Adipocyte (in vitro differentiated cells): ENCODE data around the gene ABCB9.

Source experiments
- DNase-seq: peaks from one replicate; pipeline ENCODE4 v3.0.0-alpha.2; 2015; ENCODE audit warnings: low read depth
- H3K27me3 ChIP-seq: replicated peaks from 2 replicates; pipeline ENCODE4 v1.7.0; 2013; ENCODE audit warnings: mild to moderate bottlenecking, low read length, moderate library complexity; ENCODE audit not compliant: control insufficient read depth, insufficient read depth
- H3K36me3 ChIP-seq: 2 replicates; pipeline ENCODE4 v1.7.0; 2013; ENCODE audit warnings: low read length, mild to moderate bottlenecking, moderate library complexity; ENCODE audit not compliant: control insufficient read depth, insufficient read depth, severe bottlenecking
- H3K4me1 ChIP-seq: 2 replicates; pipeline ENCODE4 v1.7.0; 2013; ENCODE audit warnings: mild to moderate bottlenecking, low read length, moderate library complexity; ENCODE audit not compliant: control insufficient read depth, insufficient read depth
- H3K4me3 ChIP-seq: 2 replicates; pipeline ENCODE4 v1.7.0; 2013; ENCODE audit warnings: mild to moderate bottlenecking, low read length, moderate library complexity
- H3K9ac ChIP-seq: 2 replicates; pipeline ENCODE4 v1.7.0; 2013; ENCODE audit warnings: mild to moderate bottlenecking, low read length, moderate library complexity
- H3K9me3 ChIP-seq: 2 replicates; pipeline ENCODE4 v1.7.0; 2013; ENCODE audit warnings: mild to moderate bottlenecking, low read length, moderate library complexity; ENCODE audit not compliant: control insufficient read depth

ABCB9 gene

DNA sequence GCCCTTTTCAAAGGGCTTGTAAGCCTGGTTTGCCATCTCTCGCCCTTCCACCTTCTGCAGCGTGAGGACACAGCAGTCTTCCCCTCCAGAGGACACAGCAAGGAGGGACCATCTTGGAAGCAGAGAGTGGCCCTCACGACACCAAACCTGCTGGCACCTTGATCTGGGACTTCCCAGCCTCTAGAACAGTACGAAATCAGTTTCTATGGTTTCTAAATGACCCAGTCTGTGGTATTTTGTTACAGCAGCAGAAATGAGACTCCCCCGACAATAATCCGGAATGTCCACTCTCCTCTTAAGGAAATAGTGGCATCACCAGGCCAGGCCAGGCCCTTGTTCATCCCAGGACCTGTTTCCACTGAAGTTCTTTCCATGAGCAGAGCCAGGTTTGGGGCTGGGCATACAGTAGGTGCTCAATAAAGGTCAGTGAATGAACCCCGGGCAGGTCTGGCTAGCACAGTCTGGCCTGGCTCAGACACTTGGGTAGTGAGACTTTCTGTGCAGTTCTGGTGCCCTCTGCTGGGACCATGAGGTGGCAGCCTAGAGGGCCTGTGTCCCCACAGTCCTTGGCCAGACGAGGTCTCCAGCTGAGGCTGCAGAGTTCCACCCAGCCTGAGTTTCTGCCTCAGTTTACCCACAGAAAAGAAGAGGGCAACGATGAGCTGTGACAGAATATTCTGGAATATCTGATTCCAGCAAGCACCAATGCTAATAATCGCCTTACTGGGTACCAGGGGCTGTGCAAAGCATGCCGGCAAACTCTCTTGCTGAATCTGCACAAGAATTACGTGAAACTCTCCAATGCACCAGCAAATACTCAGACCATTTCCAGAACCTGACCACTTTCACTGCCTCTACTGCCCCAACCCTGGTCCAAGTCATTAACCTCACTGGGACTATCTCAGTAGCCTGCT is 14.0 kb downstream of the ABCB9 start:
- peak; percentile 89 for DNase-seq
- peaks cover 3% of the 10 kb centered on the region for H3K4me1 ChIP-seq

DNA sequence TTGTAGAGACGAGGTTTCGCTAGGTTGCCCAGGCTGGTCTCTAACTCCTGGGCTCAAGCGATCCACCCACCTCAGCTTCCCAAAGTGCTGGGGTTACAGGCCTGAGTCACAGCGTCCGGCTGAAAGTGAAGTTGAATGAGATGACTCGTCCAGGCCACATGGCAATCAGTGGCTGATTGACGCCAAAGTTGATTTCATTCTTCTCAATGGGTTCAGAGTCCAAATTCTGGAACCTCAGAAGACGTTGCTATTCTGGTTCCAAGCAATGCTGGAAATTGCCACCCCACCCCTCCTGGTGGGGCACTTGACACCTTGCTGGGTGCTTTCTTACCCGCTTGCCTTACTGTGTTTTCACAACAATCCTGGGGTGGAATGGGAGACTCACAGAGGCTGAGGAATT is 14.9 kb downstream of the ABCB9 start:
- H3K4me3 ChIP-seq = no peak overlapping the region
- H3K36me3 ChIP-seq = no peaks in the 10 kb centered on the region
- peaks cover 11% of the 10 kb centered on the region for H3K4me1 ChIP-seq
- no peak overlapping the region for H3K9ac ChIP-seq
- H3K27me3 ChIP-seq = no peaks in the 10 kb centered on the region
- H3K9me3 ChIP-seq = no peaks in the 10 kb centered on the region
- DNase-seq = peak; percentile 48

More for the DNA sequence above, 14.0 kb downstream of the ABCB9 start:
- Histone ChIP-seq H3K4me3 (no peak overlapping the region), H3K36me3 (no peaks in the 10 kb centered on the region), H3K9me3 (no peaks in the 10 kb centered on the region), H3K9ac (no peak overlapping the region), H3K27me3 (no peaks in the 10 kb centered on the region)

DNA sequence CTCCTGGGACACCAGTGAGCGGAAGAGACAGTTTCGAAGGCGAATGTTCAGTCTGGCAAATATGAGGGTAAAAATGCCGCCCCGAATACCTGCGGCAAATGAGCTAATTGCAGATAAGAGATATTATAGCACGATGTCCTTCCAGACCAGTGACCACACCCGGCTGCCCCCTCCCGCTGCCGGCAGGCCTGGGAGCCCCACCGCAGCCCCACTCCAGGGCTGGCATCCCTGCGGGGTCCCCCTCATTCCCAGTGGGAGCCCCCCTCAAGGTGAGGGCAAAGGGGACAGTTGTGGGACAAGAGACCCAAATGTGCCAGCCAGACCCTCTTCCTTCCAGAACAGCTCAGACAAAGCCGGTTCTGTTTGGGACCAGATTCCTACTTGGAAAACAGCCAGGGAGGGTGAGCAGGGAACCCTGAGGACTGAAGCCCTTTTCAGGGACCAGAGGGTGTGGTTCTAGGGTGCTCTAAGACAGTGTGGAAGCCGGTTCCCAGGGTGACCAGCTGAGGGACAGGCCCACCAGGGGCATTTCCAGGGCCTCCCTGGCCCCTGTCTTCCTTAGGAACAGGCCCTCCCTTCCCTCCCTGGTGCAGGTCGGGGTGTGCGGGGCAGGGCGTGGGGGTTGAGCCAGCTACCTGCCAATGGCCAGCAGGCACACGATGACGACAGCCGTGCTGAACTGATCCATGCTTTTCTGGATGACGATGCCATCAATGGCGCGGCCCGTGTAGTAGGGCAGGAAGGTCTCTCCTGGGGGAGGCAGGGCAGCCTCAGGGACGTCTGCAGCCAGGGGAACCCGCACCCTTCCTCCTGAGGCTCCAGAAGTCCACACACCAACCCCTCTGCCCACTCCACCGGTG is 16.2 kb downstream of the ABCB9 start:
- Histone ChIP-seq H3K4me1 (peaks cover 14% of the 10 kb centered on the region), H3K9ac (no peak overlapping the region), H3K36me3 (no peaks in the 10 kb centered on the region), H3K4me3 (no peak overlapping the region), H3K9me3 (no peaks in the 10 kb centered on the region), H3K27me3 (no peaks in the 10 kb centered on the region)
- DNase-seq = no peak

DNA sequence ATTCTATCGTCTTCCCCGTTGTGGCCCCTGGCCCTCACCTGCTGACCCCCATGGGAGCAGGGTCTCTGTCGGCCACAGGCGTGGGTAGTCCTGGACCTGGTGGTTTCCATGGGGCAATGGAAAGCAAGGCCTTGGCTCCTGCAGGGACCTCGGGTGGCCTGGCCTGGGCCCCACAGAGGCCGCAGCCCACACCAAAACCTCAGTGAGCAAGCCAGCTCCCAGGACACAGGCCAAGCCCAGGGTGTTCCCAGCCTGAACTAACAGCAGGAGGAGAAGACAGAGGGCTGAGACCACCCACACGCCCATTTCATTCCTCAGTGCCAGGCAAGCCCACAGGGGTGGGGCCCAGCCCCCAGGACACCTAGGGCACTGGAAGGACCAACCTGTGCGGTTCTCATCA is 16.9 kb downstream of the ABCB9 start:
- no peaks in the 10 kb centered on the region for H3K27me3 ChIP-seq
- no peaks in the 10 kb centered on the region for H3K36me3 ChIP-seq
- no peaks in the 10 kb centered on the region for H3K9me3 ChIP-seq
- DNase-seq = no peak
- H3K9ac ChIP-seq = no peak overlapping the region
- no peak overlapping the region for H3K4me3 ChIP-seq
- peaks cover 19% of the 10 kb centered on the region for H3K4me1 ChIP-seq

DNA sequence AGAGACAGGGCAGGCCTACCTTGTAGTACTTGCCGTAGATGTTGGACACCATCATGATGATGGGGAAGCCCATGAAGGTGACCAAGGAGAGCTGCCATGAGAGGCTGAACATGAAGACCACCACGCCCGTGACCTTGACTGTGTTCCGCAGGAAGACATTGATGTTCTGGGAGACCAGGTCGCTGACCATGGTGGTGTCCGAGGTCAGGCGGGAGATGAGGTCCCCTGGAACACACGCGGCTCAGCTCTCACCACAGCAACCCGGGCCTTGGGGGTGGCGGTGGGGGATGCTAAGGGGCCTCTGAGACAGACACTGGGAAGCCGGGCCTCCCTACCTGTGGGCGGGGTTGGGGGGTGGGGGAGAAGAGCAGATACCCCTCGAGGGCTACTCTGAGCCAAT is 17.7 kb downstream of the ABCB9 start:
- Histone ChIP-seq H3K27me3 (no peaks in the 10 kb centered on the region), H3K9me3 (no peaks in the 10 kb centered on the region), H3K36me3 (no peaks in the 10 kb centered on the region), H3K9ac (no peak overlapping the region), H3K4me1 (peaks cover 22% of the 10 kb centered on the region), H3K4me3 (no peak overlapping the region)
- DNase-seq = no peak

DNA sequence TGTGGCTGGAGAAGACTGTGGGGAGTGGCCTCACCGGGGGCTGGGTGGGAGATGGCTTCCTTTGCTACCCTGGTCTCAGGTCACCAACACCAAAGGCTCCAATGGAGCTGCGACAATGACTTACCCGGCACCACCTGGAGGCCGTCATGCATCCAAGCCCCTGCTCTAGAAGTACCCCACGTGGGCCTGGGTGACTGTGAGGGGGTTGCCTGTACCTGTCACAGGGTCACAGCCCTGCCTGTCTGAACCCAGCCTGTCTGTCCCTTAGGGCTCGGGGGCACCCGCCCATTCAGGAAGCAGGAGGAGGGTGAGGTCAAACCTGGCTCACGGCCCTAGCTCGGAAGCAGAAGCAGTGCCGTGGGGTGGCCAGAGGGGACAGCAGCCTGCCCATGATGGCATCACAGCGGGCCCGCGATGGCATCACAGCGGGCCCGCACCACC is 18.9 kb downstream of the ABCB9 start:
- Histone ChIP-seq H3K9ac (peak overlapping the region; percentile 6), H3K27me3 (no peaks in the 10 kb centered on the region), H3K4me3 (no peak overlapping the region), H3K4me1 (peaks cover 22% of the 10 kb centered on the region), H3K9me3 (no peaks in the 10 kb centered on the region), H3K36me3 (no peaks in the 10 kb centered on the region)
- DNase-seq = no peak

DNA sequence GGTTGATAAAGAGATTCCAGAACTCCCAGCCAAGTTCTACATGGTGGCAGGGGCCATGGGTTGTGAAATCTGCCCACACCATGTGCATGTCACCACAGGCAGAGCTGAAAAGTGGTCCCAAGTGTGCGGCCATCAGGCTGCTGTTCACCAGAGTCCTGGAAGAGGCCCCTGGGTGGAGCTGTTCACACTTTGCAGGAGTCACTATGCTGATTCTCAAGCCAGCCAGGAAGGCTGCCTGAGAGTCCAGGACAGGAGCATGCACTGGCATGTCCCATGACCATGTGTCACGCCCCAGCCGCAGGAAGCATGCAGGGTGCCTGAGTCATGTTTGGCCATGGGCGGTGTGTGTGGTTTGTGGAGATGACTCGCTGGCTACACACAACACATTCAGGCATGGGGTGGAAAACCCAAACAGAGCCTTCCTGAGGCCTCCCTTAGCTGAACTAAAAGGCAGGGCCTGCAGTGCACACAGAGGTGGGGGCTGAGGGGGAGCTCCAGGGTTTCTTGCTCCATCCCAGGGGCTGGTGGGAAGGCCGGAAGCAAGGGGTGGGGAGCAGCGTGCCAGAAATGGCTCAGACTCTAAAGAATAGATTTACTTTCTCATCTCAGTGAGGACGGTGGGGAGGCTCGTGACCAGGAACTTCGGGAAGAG is 19.4 kb downstream of the ABCB9 start:
- peaks cover 22% of the 10 kb centered on the region for H3K4me1 ChIP-seq
- peak overlapping the region; percentile 6 for H3K9ac ChIP-seq
- H3K36me3 ChIP-seq = no peaks in the 10 kb centered on the region
- H3K4me3 ChIP-seq = no peak overlapping the region
- H3K9me3 ChIP-seq = no peaks in the 10 kb centered on the region
- peak; percentile 97 for DNase-seq
- H3K27me3 ChIP-seq = no peaks in the 10 kb centered on the region

DNA sequence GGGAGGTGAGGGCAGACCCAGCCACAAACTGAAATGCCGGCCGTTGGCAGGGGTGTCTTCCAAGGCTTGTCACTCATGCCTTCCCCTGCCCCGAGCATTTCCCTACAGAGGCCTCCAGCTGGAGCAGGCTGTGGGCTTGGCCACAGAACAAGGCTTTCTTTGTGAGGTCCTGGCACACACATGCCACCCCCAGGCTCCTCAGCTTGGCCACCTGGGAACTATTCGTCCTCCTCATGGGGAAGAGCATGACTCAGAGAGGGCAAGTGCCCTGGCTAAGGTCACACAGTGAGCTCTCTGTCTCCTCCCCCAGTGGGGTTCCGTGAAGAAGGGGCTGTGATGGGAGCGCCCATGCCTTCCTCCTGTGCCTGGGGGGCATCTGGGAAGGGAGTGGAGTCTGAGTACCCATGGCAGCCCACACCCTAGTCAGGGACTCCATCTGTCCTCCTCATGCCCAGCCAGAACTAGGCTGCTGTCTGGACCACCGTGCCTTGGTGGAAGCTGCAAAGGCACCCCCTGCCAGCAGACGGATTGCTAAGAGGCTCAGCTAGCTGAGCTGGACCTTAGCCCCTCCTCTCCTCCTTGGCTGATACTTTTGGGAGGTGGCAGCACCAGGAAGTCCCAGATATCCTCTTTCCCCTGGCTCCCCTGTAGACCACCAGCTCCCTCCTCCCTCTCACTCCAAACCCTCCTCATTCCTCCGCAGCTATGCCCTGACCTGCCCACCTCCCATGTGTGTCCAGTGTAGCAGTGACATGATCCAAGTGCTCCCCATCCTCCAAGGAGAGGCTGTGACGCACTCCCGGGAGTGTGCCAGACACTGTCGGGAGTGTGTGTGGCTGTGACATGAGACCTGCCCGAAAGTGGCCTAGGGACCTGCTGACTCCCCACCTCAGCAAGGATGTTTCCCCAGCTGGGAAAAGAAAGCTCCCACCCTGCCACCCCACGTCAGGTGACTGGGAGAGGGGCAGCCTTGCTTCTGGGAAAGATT is 21.4 kb downstream of the ABCB9 start:
- no peaks in the 10 kb centered on the region for H3K27me3 ChIP-seq
- H3K4me1 ChIP-seq = peaks cover 22% of the 10 kb centered on the region
- no peaks in the 10 kb centered on the region for H3K36me3 ChIP-seq
- H3K9ac ChIP-seq = no peak overlapping the region
- H3K4me3 ChIP-seq = no peak overlapping the region
- DNase-seq = peak; percentile 46
- no peaks in the 10 kb centered on the region for H3K9me3 ChIP-seq

DNA sequence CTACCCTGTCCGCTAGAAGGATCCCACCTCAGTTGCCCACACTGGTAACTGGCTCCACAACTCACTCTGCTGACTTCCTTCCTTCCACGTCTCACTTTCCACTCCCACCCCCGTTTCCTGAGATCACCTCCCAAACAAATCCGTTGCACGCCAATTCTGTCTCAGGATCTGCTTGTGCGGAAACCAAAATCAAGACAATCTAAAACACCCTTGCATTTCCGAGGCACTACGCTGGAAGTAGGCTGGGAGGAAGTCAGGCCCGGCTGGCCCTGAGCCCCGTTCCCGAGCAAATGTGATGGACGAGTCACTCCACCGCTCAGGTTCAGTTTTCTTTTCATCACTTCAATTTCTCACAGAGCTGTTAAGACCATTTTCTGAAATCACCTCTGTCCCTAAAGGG is 23.1 kb downstream of the ABCB9 start:
- Histone ChIP-seq H3K9me3 (no peaks in the 10 kb centered on the region), H3K36me3 (no peaks in the 10 kb centered on the region), H3K27me3 (no peaks in the 10 kb centered on the region), H3K4me3 (no peak overlapping the region), H3K9ac (no peak overlapping the region), H3K4me1 (peaks cover 22% of the 10 kb centered on the region)
- DNase-seq = no peak

DNA sequence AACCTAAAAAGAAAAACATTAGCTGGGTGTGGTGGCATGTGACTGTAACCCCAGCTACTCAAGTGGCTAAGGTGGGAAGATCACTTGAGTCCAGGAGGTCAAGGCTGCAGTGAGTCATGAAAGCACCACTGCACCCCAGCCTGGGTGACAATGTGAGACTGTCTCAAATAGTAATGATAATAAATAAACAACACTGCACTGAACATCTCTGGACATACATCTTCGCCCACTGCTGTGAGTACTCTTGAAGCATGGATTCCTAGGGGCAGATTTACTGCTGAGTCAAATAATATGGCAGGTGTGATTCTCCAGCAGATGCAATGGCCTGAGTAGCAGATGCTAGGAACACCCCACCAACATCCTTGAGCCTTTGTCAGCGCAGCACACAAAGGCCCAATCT is 23.6 kb downstream of the ABCB9 start:
- no peaks in the 10 kb centered on the region for H3K36me3 ChIP-seq
- no peak for DNase-seq
- H3K9me3 ChIP-seq = no peaks in the 10 kb centered on the region
- no peaks in the 10 kb centered on the region for H3K27me3 ChIP-seq
- no peak overlapping the region for H3K4me3 ChIP-seq
- H3K4me1 ChIP-seq = peaks cover 22% of the 10 kb centered on the region
- H3K9ac ChIP-seq = no peak overlapping the region
